Activated T-cell treated with anti-CD3 and anti-CD28 coated beads, Interleukin-2, amount 50 U/mL, for 72 hours (primary cell): Measurements from ENCODE around the gene STK32C. TPM values are rescaled to one million over a fixed set of nuclear protein-coding genes. Genes with fewer than 3 reads are reported as not detected.

Experiments
- ATAC-seq, 2 donors: fragments of 150-1000 bp; cut with Tn5 transposase; replicated peaks in 1 of 2; 2 replicates each; pipeline ENCODE4 v1.10.0; 2021; ENCODE audit warnings: moderate library complexity in 2 of 2, mild to moderate bottlenecking in 1 of 2
- DNase-seq, 2 donors: peaks; one replicate each; pipeline ENCODE4 v3.0.0; 2021 to 2022; ENCODE audit warnings: mixed read lengths in 1 of 2
- H3K27ac Mint-ChIP-seq: one replicate; pipeline ENCODE4 v1.8.0; 2022; ENCODE audit warnings: mild to moderate bottlenecking, moderate library complexity, mixed read lengths
- H3K27me3 Mint-ChIP-seq: one replicate; pipeline ENCODE4 v1.8.0; 2022; ENCODE audit warnings: low read depth, mixed read lengths
- H3K36me3 Mint-ChIP-seq, 2 donors: one replicate each; pipeline ENCODE4 v1.8.0; 2022; ENCODE audit warnings: mixed read lengths in 2 of 2, mild to moderate bottlenecking in 1 of 2; ENCODE audit not compliant: insufficient read depth in 2 of 2
- H3K4me1 Mint-ChIP-seq: one replicate; pipeline ENCODE4 v1.8.0; 2022; ENCODE audit warnings: low read depth, mixed read lengths
- H3K4me3 Mint-ChIP-seq, 2 donors: one replicate each; pipeline ENCODE4 v1.8.0; 2022; ENCODE audit warnings: mild to moderate bottlenecking in 2 of 2, mixed read lengths in 2 of 2, moderate library complexity in 2 of 2
- H3K9me3 Mint-ChIP-seq, 2 donors: one replicate each; pipeline ENCODE4 v1.8.0; 2022; ENCODE audit warnings: mixed read lengths in 2 of 2
- total RNA-seq, 2 donors: library from RNA; stranded (reverse); gene quantifications; one replicate each; pipeline ENCODE4 v1.2.3, GENCODE V29; 2022

The STK32C gene
- total RNA-seq, 2 donors from 2014 or later = 17.2 to 22.7 TPM

DNA sequence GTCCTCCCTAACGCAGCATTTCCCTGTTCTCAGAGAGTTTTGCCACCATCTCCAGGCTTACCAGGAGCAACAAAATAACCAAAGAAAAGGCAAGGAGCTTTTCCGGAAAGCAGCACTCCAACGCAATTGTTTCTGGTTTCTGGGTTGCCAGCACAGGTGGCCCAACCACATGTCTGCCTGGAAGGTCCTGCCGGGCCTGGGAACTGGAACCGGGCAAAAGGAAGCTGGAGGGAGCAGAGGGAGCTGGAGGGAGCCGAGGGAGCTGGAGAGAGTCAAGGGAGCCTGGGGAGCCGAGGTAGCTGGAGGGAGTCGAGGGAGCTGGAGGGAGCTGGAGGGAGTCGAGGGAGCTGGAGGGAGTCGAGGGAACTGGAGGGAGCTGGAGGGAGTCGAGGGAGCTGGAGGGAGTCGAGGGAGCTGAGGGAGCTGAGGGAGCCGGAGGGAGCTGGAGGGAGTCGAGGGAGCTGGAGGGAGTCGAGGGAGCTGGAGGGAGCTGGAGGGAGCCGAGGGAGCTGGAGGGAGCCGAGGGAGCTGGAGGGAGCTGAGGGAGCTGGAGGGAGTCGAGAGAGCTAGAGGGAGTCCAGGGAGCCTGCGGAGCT is 54.6 kb downstream of the STK32C start:
- H3K4me1 Mint-ChIP-seq = peaks cover 5% of the 10 kb centered on the region
- no peak overlapping the region for H3K4me3 Mint-ChIP-seq
- H3K27ac Mint-ChIP-seq = no peak overlapping the region
- H3K36me3 Mint-ChIP-seq = no peaks in the 10 kb centered on the region
- no peaks in the 10 kb centered on the region for H3K9me3 Mint-ChIP-seq
- no peaks in the 10 kb centered on the region for H3K27me3 Mint-ChIP-seq
- DNase-seq = no peak
- ATAC-seq = no peak

DNA sequence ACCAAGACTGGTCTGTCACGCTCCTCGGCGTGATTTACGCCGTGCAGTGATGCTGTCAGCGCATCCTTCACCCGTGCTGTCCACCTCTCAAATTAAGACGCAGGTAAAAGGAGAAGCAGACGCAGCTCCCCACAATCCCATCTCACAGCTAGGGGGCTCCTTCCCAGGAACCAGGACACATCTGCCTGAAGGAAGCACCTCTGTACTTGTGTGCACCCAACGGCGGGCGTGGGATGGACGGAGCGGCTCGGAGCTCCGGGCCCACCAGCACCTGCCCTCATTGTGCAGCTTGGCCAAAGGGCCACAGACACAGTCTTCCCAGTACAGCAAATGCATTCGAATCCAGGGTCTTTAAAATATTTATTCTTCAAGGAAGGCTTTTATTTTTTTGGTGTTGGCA is 55.3 kb downstream of the STK32C start:
- DNase-seq = no peak
- no peaks in the 10 kb centered on the region for H3K9me3 Mint-ChIP-seq
- no peaks in the 10 kb centered on the region for H3K27me3 Mint-ChIP-seq
- H3K4me3 Mint-ChIP-seq = no peak overlapping the region
- H3K27ac Mint-ChIP-seq = no peak overlapping the region
- ATAC-seq = no peak
- no peaks in the 10 kb centered on the region for H3K36me3 Mint-ChIP-seq
- H3K4me1 Mint-ChIP-seq = peaks cover 5% of the 10 kb centered on the region

DNA sequence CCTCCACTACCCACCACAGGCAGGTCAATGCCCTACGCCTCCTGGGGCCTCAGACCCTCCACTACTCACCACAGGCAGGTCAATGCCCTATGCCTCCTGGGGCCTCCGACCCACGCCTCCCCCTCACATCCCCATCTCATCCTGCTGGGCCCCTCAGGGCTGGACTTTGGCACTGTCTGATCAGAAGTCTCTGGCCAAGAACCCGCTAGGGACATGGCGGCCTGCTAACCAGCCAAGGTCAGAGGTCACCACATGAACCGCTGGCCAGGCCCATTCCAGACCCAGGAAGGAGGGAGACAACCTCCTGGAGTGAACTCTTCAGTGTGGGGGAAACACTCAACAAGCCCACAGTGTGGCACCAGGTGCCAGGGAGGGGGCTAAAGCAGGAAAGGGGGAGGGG is 55.8 kb downstream of the STK32C start:
- H3K27me3 Mint-ChIP-seq = no peaks in the 10 kb centered on the region
- ATAC-seq (no peak), DNase-seq (no peak)
- peaks cover 5% of the 10 kb centered on the region for H3K4me1 Mint-ChIP-seq
- no peak overlapping the region for H3K4me3 Mint-ChIP-seq
- H3K9me3 Mint-ChIP-seq = no peaks in the 10 kb centered on the region
- H3K36me3 Mint-ChIP-seq = no peaks in the 10 kb centered on the region
- no peak overlapping the region for H3K27ac Mint-ChIP-seq

GRCh38 chr10:132250481-132251475 is 57.0 kb downstream of the STK32C start:
- Mint-ChIP-seq H3K4me3 (no peak overlapping the region), H3K27ac (no peak overlapping the region), H3K9me3 (no peaks in the 10 kb centered on the region), H3K27me3 (no peaks in the 10 kb centered on the region), H3K36me3 (no peaks in the 10 kb centered on the region), H3K4me1 (peaks cover 5% of the 10 kb centered on the region)
- no peak for DNase-seq
- no peak for ATAC-seq

- Mint-ChIP-seq H3K27me3 (no peaks in the 10 kb centered on the region), H3K4me1 (no peaks in the 10 kb centered on the region), H3K4me3 (no peak overlapping the region), H3K27ac (no peak overlapping the region), H3K36me3 (no peaks in the 10 kb centered on the region), H3K9me3 (no peaks in the 10 kb centered on the region)
- DNase-seq (no peak), ATAC-seq (no peak)
Observed at GRCh38 chr10:132249824-132250375, 57.9 kb downstream of the STK32C start.

GRCh38 chr10:132249226-132249724 is 58.5 kb downstream of the STK32C start:
- H3K4me3 Mint-ChIP-seq = no peak overlapping the region
- ATAC-seq (no peak), DNase-seq (no peak)
- no peaks in the 10 kb centered on the region for H3K4me1 Mint-ChIP-seq
- no peaks in the 10 kb centered on the region for H3K27me3 Mint-ChIP-seq
- H3K9me3 Mint-ChIP-seq = no peaks in the 10 kb centered on the region
- H3K27ac Mint-ChIP-seq = no peak overlapping the region
- H3K36me3 Mint-ChIP-seq = no peaks in the 10 kb centered on the region

- DNase-seq (peak; percentile 52 to 65), ATAC-seq (peak; percentile 61)
- Mint-ChIP-seq H3K27me3 (no peaks in the 10 kb centered on the region), H3K9me3 (no peaks in the 10 kb centered on the region), H3K4me1 (no peaks in the 10 kb centered on the region), H3K27ac (no peak overlapping the region), H3K36me3 (no peaks in the 10 kb centered on the region), H3K4me3 (peak overlapping the region; percentile 48 to 62)
Observed at GRCh38 chr10:132248455-132249225, 59.1 kb downstream of the STK32C start.

DNA sequence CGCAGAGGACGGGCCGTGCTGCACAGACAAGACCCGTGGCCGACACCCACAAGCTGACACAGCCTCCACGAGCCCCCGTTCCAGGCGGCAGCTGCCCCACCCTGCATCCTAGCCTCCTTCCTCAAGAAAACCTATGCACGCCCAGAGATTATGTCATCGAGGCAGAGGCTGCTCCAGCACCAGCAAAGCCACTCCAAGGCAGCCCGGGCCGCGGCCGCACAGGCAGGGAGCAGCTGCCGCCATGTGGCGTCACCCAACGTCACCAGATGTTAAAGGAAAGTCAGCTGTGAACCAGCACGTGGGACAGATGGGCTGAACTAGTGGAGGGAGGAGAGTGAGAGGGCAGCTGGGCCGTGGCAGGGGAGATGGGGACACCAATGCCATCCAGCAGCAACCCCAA is 59.8 kb downstream of the STK32C start:
- Mint-ChIP-seq H3K4me1 (no peaks in the 10 kb centered on the region), H3K27me3 (no peaks in the 10 kb centered on the region), H3K9me3 (no peaks in the 10 kb centered on the region), H3K4me3 (no peak overlapping the region), H3K36me3 (no peaks in the 10 kb centered on the region), H3K27ac (no peak overlapping the region)
- DNase-seq (no peak), ATAC-seq (no peak)

GRCh38 chr10:132246296-132246695 is 61.5 kb downstream of the STK32C start:
- no peaks in the 10 kb centered on the region for H3K4me1 Mint-ChIP-seq
- ATAC-seq (no peak), DNase-seq (no peak)
- no peaks in the 10 kb centered on the region for H3K9me3 Mint-ChIP-seq
- H3K27ac Mint-ChIP-seq = no peak overlapping the region
- no peaks in the 10 kb centered on the region for H3K27me3 Mint-ChIP-seq
- no peak overlapping the region for H3K4me3 Mint-ChIP-seq
- no peaks in the 10 kb centered on the region for H3K36me3 Mint-ChIP-seq

DNA sequence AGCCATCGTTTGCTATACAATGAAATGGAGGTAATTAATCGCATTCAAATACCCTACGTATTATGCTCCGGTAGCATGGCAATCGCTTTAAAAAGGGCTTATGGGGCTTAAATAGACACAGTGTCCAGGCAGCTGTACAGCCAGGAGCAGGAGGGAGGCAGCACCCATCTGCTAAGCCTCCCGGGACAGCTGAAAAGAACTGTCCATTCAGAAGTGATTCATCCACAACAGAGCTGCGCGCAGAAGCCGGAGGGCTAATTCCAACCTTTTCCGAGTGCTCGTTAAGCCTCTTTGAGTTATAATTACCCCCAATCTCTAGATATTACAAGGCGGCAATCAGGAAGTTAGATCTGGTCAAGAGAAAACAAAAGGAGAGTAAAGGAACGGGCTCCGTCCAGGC is 62.7 kb downstream of the STK32C start:
- Mint-ChIP-seq H3K9me3 (no peaks in the 10 kb centered on the region), H3K27me3 (no peaks in the 10 kb centered on the region), H3K4me3 (no peak overlapping the region), H3K4me1 (no peaks in the 10 kb centered on the region), H3K27ac (no peak overlapping the region), H3K36me3 (no peaks in the 10 kb centered on the region)
- DNase-seq = no peak
- ATAC-seq = no peak

DNA sequence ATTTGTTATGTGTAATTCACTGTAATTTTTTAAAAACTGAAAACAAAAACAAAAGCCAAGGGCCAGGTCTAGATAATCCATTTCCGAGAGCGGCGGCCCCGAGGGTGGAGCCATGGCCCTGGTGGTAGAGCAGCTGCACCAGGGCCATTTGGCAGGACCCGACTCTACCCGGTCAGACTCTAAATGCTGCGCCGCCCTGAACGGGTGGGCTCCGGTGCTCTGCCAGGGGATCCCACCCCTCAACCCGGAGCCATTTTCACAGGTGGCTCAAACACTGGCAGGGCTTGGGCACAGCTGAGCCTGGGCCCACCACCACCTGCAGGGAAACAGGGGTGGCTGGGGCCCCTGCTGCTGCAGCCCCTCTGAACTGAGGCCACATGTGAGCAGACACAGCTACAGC is 64.1 kb downstream of the STK32C start:
- no peak overlapping the region for H3K4me3 Mint-ChIP-seq

DNA sequence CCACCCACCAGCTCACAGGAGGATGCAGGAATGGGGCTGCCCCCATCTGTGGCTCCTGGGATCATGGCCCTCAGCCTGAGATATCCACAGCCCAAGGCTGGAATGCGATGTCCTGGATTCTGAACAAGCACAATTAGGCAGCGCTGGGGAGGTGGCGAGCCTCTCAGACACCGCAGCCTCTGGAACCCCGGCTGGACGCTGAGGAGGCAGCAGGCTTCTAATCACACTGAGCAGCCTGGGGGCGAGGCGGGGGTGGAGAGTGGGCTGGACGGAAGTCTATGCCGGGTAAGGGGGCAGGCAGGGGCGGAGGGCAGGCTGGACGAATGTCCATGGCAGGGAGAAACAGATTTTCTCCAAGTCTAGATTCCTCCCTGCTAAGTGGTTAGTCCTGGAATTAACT is 64.6 kb downstream of the STK32C start:
- H3K4me1 Mint-ChIP-seq = no peaks in the 10 kb centered on the region
- H3K27ac Mint-ChIP-seq = no peak overlapping the region
- H3K36me3 Mint-ChIP-seq = no peaks in the 10 kb centered on the region
- H3K4me3 Mint-ChIP-seq = no peak overlapping the region
- H3K27me3 Mint-ChIP-seq = no peaks in the 10 kb centered on the region
- no peaks in the 10 kb centered on the region for H3K9me3 Mint-ChIP-seq
- DNase-seq (no peak), ATAC-seq (no peak)

More for the DNA sequence above, 64.1 kb downstream of the STK32C start:
- Mint-ChIP-seq H3K27me3 (no peaks in the 10 kb centered on the region), H3K9me3 (no peaks in the 10 kb centered on the region), H3K36me3 (no peaks in the 10 kb centered on the region), H3K4me1 (no peaks in the 10 kb centered on the region), H3K27ac (no peak overlapping the region)
- ATAC-seq (no peak), DNase-seq (no peak)
